Upper lobe of left lung (tissue), 4 donors: ENCODE data around the gene PXDN.
"Not testable (repeated sequence)": the region's sequence is repeated elsewhere in the genome, so short reads cannot be mapped to it uniquely, and the experiment has no call there.

Experiments used
- POLR2A ChIP-seq, 4 donors: fragments of 450-650 bp; IDR thresholded peaks; one replicate each; pipeline ENCODE4 v1.5.1; 2016 to 2017; ENCODE audit warnings: antibody characterized with exemption in 4 of 4, mild to moderate bottlenecking in 2 of 4
- POLR2AphosphoS5 ChIP-seq, 2 donors: sonication (generic); formaldehyde crosslinking; IDR thresholded peaks; one replicate each; pipeline ENCODE4 v1.5.1; 2017; ENCODE audit warnings: antibody characterized with exemption in 2 of 2
- TF ChIP-seq, protein P1 (sequence below), 6 experiments: fragments of 450-650 bp in 4 of 6; fragments of 200-600 bp in 2 of 6; sonication (generic) in 2 of 6; IDR thresholded peaks; one replicate each; pipeline ENCODE4 v1.5.1; 2016 to 2019; ENCODE audit warnings: antibody characterized with exemption in 6 of 6

DNA sequence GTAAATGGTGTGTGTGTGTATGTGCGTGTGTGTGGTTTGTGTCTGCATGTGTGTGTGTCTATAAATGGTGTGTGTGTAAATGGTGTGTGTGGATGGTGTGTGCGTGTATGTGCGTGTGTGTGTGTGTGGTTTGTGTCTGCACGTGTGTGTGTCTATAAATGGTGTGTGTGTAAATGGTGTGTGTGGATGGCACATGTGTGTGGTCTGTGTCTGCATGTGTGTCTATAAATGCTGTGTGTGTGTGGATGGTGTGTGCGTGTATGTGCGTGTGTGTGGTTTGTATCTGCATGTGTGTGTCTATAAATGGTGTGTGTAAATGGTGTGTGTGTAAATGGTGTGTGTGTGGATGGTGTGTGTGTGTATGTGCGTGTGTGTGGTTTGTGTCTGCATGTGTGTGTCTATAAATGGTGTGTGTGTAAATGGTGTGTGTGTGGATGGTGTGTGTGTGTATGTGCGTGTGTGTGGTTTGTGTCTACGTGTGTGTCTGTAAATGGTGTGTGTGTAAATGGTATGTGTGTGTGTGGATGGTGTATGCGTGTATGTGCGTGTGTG lies 64.8 kb downstream of the PXDN start:
- not testable (repeated sequence) for TF ChIP-seq POLR2A, POLR2AphosphoS5 (IDR thresholded peaks at IDR 0.05)
- TF ChIP-seq, protein P1, sequence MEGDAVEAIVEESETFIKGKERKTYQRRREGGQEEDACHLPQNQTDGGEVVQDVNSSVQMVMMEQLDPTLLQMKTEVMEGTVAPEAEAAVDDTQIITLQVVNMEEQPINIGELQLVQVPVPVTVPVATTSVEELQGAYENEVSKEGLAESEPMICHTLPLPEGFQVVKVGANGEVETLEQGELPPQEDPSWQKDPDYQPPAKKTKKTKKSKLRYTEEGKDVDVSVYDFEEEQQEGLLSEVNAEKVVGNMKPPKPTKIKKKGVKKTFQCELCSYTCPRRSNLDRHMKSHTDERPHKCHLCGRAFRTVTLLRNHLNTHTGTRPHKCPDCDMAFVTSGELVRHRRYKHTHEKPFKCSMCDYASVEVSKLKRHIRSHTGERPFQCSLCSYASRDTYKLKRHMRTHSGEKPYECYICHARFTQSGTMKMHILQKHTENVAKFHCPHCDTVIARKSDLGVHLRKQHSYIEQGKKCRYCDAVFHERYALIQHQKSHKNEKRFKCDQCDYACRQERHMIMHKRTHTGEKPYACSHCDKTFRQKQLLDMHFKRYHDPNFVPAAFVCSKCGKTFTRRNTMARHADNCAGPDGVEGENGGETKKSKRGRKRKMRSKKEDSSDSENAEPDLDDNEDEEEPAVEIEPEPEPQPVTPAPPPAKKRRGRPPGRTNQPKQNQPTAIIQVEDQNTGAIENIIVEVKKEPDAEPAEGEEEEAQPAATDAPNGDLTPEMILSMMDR (IDR thresholded peaks at IDR 0.05) = not testable (repeated sequence)
